Calu3 (cell line): ENCODE results near the gene TLCD4. TPM values are rescaled to one million over a fixed set of nuclear protein-coding genes. Genes with fewer than 3 reads are reported as not detected.
"Not testable (repeated sequence)": the region's sequence is repeated elsewhere in the genome, so short reads cannot be mapped to it uniquely, and the experiment has no call there.

ENCODE experiments used
- BruUV-seq: library from RNA; stranded (reverse); fragments of 400-500 nt; replicated peaks from 2 replicates; lab custom pipeline; 2021; lab: Mats Ljungman, UMichigan
- CTCF ChIA-PET: fragments of 300-600 bp; sonication (Branson Sonifier 250); formaldehyde crosslinking; loops from one replicate; lab custom pipeline; 2022; ENCODE audit warnings: antibody characterized with exemption; lab: Charles Lee
- DNase-seq: peaks from one replicate; pipeline ENCODE4 v3.0.0; 2022
- H3K27ac Mint-ChIP-seq: one replicate; pipeline ENCODE4 v1.8.0; 2022; ENCODE audit warnings: mixed read lengths; ENCODE audit not compliant: unreplicated experiment
- H3K27me3 Mint-ChIP-seq: one replicate; pipeline ENCODE4 v1.8.0; 2022; ENCODE audit warnings: mixed read lengths; ENCODE audit not compliant: unreplicated experiment
- H3K36me3 Mint-ChIP-seq: one replicate; pipeline ENCODE4 v1.8.0; 2022; ENCODE audit warnings: mild to moderate bottlenecking, moderate library complexity, mixed read lengths; ENCODE audit not compliant: insufficient read depth, unreplicated experiment
- H3K4me1 Mint-ChIP-seq: one replicate; pipeline ENCODE4 v1.8.0; 2022; ENCODE audit warnings: mild to moderate bottlenecking, low read depth, mixed read lengths; ENCODE audit not compliant: unreplicated experiment
- H3K4me3 Mint-ChIP-seq: one replicate; pipeline ENCODE4 v1.8.0; 2022; ENCODE audit warnings: mild to moderate bottlenecking, low read depth, moderate library complexity, mixed read lengths; ENCODE audit not compliant: unreplicated experiment
- H3K9me3 Mint-ChIP-seq: one replicate; pipeline ENCODE4 v1.8.0; 2022; ENCODE audit warnings: low read depth, mixed read lengths; ENCODE audit not compliant: unreplicated experiment
- CTCF ChIP-seq: fragments of 200-600 bp; IDR thresholded peaks from one replicate; pipeline ENCODE4 v1.8.0; 2022; ENCODE audit warnings: antibody characterized with exemption; ENCODE audit not compliant: unreplicated experiment
- intact Hi-C: fragments of 100-400 bp; cut with micrococcal nuclease; formaldehyde crosslinking; loops from one replicate; pipeline ENCODE4 v1.10.0; 2022; ENCODE audit not compliant: unreplicated experiment
- total RNA-seq: library from RNA; stranded (reverse); gene quantifications from 2 replicates; pipeline ENCODE4 v1.2.3, GENCODE V29; 2022

TLCD4 gene
- total RNA-seq, 1 experiment from 2014 or later = 52.1 TPM

GRCh38 chr1:95089650-95090287 lies 27.4 kb upstream of the TLCD4 start:
- Mint-ChIP-seq H3K4me3 (no peak overlapping the region), H3K27me3 (no peaks in the 10 kb centered on the region), H3K36me3 (no peaks in the 10 kb centered on the region), H3K27ac (no peak overlapping the region), H3K9me3 (no peaks in the 10 kb centered on the region), H3K4me1 (peaks cover 20% of the 10 kb centered on the region)
- no peak for TF ChIP-seq CTCF
- intact Hi-C loops = loop anchor here (10.0 kb wide), 1 partner anchor 55 kb away; no protein-coding TSS in a partner anchor
- BruUV-seq = no TSS peak
- DNase-seq = no peak
- CTCF ChIA-PET = no interaction called here

- H3K9me3 Mint-ChIP-seq, DNase-seq, BruUV-seq, H3K4me3 Mint-ChIP-seq, H3K27ac Mint-ChIP-seq, H3K36me3 Mint-ChIP-seq, CTCF ChIA-PET, intact Hi-C loops, H3K27me3 Mint-ChIP-seq: not testable (repeated sequence)
- H3K4me1 Mint-ChIP-seq = peaks cover 20% of the 10 kb centered on the region
Observed at GRCh38 chr1:95091290-95091689, 25.9 kb upstream of the TLCD4 start.

GRCh38 chr1:95092891-95093290 lies 24.3 kb upstream of the TLCD4 start:
- H3K4me1 Mint-ChIP-seq, H3K36me3 Mint-ChIP-seq, H3K27me3 Mint-ChIP-seq, H3K27ac Mint-ChIP-seq, CTCF ChIA-PET, H3K9me3 Mint-ChIP-seq, DNase-seq, H3K4me3 Mint-ChIP-seq, intact Hi-C loops, BruUV-seq: not testable (repeated sequence)

GRCh38 chr1:95093296-95093695 lies 23.9 kb upstream of the TLCD4 start:
- Mint-ChIP-seq H3K27me3 (no peaks in the 10 kb centered on the region), H3K9me3 (no peaks in the 10 kb centered on the region), H3K36me3 (no peaks in the 10 kb centered on the region), H3K27ac (no peak overlapping the region), H3K4me1 (peaks cover 4% of the 10 kb centered on the region), H3K4me3 (no peak overlapping the region)
- TF ChIP-seq CTCF = no peak
- intact Hi-C loops = no loop called here
- CTCF ChIA-PET = no interaction called here
- no peak for DNase-seq
- no TSS peak for BruUV-seq

- Mint-ChIP-seq H3K4me1 (no peaks in the 10 kb centered on the region), H3K36me3 (no peaks in the 10 kb centered on the region), H3K9me3 (no peaks in the 10 kb centered on the region), H3K27ac (no peak overlapping the region), H3K4me3 (no peak overlapping the region), H3K27me3 (no peaks in the 10 kb centered on the region)
- TF ChIP-seq CTCF = no peak
- intact Hi-C loops = no loop called here
- DNase-seq = no peak
- CTCF ChIA-PET = no interaction called here
- BruUV-seq = no TSS peak
Observed at GRCh38 chr1:95094923-95095322, 22.2 kb upstream of the TLCD4 start.
